GM18520 (cell line): ENCODE data around the gene MACO1.
"Not testable (repeated sequence)": the region's sequence is repeated elsewhere in the genome, so short reads cannot be mapped to it uniquely, and the experiment has no call there.

Source experiments
- ATAC-seq: cut with Tn5 transposase; IDR thresholded peaks from one replicate; pipeline ENCODE4 v1.9.1; 2021; ENCODE audit not compliant: unreplicated experiment

MACO1 gene

GRCh38 chr1:25430073-25430966, at the start of gene MACO1:
Gene MACO1 (plus strand): TSS chr1:25430897. CDS start chr1:25431099, 202 bp downstream.
- peak; percentile 68 for ATAC-seq

- ATAC-seq: not testable (repeated sequence)
Measured at GRCh38 chr1:25382543-25382942, 48.2 kb upstream of the MACO1 start.

- ATAC-seq: not testable (repeated sequence)
Measured at GRCh38 chr1:25383090-25383489, 47.6 kb upstream of the MACO1 start.

GRCh38 chr1:25383875-25384274, 46.8 kb upstream of the MACO1 start:
- not testable (repeated sequence) for ATAC-seq

- ATAC-seq: not testable (repeated sequence)
Measured at GRCh38 chr1:25387096-25387495, 43.6 kb upstream of the MACO1 start.

GRCh38 chr1:25388691-25389090, 42.0 kb upstream of the MACO1 start:
- not testable (repeated sequence) for ATAC-seq

GRCh38 chr1:25389721-25390120, 41.0 kb upstream of the MACO1 start:
- not testable (repeated sequence) for ATAC-seq

GRCh38 chr1:25392841-25393240, 37.9 kb upstream of the MACO1 start:
- ATAC-seq: no peak

GRCh38 chr1:25397549-25397948, 33.1 kb upstream of the MACO1 start:
- ATAC-seq: not testable (repeated sequence)

- ATAC-seq: not testable (repeated sequence)
Measured at GRCh38 chr1:25398079-25398478, 32.6 kb upstream of the MACO1 start.

- not testable (repeated sequence) for ATAC-seq
Measured at GRCh38 chr1:25402947-25403803, 27.5 kb upstream of the MACO1 start.

GRCh38 chr1:25405731-25406305, 24.9 kb upstream of the MACO1 start:
- not testable (repeated sequence) for ATAC-seq

GRCh38 chr1:25409641-25410427, 20.9 kb upstream of the MACO1 start:
- ATAC-seq: not testable (repeated sequence)

- not testable (repeated sequence) for ATAC-seq
Measured at GRCh38 chr1:25412872-25413623, 17.6 kb upstream of the MACO1 start.

GRCh38 chr1:25414157-25414556, 16.5 kb upstream of the MACO1 start:
- ATAC-seq: not testable (repeated sequence)

- not testable (repeated sequence) for ATAC-seq
Measured at GRCh38 chr1:25414578-25414977, 16.1 kb upstream of the MACO1 start.

GRCh38 chr1:25417280-25417679, 13.4 kb upstream of the MACO1 start:
- ATAC-seq: not testable (repeated sequence)

- not testable (repeated sequence) for ATAC-seq
Measured at GRCh38 chr1:25419339-25419738, 11.4 kb upstream of the MACO1 start.

- not testable (repeated sequence) for ATAC-seq
Measured at GRCh38 chr1:25420715-25421114, 10.0 kb upstream of the MACO1 start, which contains the start of gene RHCE. Gene RHCE (minus strand): TSS chr1:25420825. CDS start chr1:25420786, 39 bp downstream.
